SK-MEL-5 (cell line): ENCODE data around the gene PHKA2. TPM values are rescaled to one million over a fixed set of nuclear protein-coding genes. Genes with fewer than 3 reads are reported as not detected.
"Not testable (repeated sequence)": the region's sequence is repeated elsewhere in the genome, so short reads cannot be mapped to it uniquely, and the experiment has no call there.

ENCODE experiments used
- DNase-seq: peaks from one replicate; pipeline ENCODE4 v3.0.0-alpha.2; 2016; ENCODE audit warnings: low read depth, low spot score
- in situ Hi-C: cut with HindIII; loops from 2 replicates; pipeline ENCODE4 v1.10.0; 2016; ENCODE audit warnings: low sequenced_read_pairs, high pct_unique_total_duplicates, low pct_unique_long_range_greater_than_20kb
- total RNA-seq: library from RNA; depleted of rRNA; stranded (reverse); fragments of >200 nt; shearing (Covaris generic); gene quantifications from 2 replicates; pipeline ENCODE4 v1.2.3, GENCODE V29; 2014

The PHKA2 gene
- total RNA-seq, 1 experiment from 2014 or later = 4.3 TPM

- no peak for DNase-seq
- in situ Hi-C loops = no loop called here
Observed at GRCh38 chrX:18985186-18985435, 1.2 kb upstream of the PHKA2 start.

GRCh38 chrX:18984381-18985185 lies 669 bp upstream of the PHKA2 start:
- peak; percentile 81 for DNase-seq
- in situ Hi-C loops = no loop called here

GRCh38 chrX:18981124-18981807 lies 2.6 kb downstream of the PHKA2 start:
- in situ Hi-C loops = no loop called here
- no peak for DNase-seq

GRCh38 chrX:18980262-18980661 lies 3.7 kb downstream of the PHKA2 start:
- DNase-seq, in situ Hi-C loops: not testable (repeated sequence)

- no peak for DNase-seq
- in situ Hi-C loops = no loop called here
Observed at GRCh38 chrX:18974993-18975392, 8.9 kb downstream of the PHKA2 start.

GRCh38 chrX:18973527-18974192 lies 10.3 kb downstream of the PHKA2 start:
- in situ Hi-C loops = no loop called here
- DNase-seq = peak; percentile 43

- no peak for DNase-seq
- in situ Hi-C loops = no loop called here
Observed at GRCh38 chrX:18971506-18971905, 12.4 kb downstream of the PHKA2 start.

- in situ Hi-C loops = no loop called here
- no peak for DNase-seq
Observed at GRCh38 chrX:18970465-18970864, 13.4 kb downstream of the PHKA2 start.

- in situ Hi-C loops = no loop called here
- no peak for DNase-seq
Observed at GRCh38 chrX:18966624-18967023, 17.3 kb downstream of the PHKA2 start.

- DNase-seq = no peak
- in situ Hi-C loops = no loop called here
Observed at GRCh38 chrX:18964901-18965300, 19.0 kb downstream of the PHKA2 start.

GRCh38 chrX:18964026-18964425 lies 19.9 kb downstream of the PHKA2 start:
- in situ Hi-C loops = no loop called here
- DNase-seq = no peak

- in situ Hi-C loops = no loop called here
- DNase-seq = no peak
Observed at GRCh38 chrX:18962329-18962728, 21.6 kb downstream of the PHKA2 start.

GRCh38 chrX:18961686-18962085 lies 22.2 kb downstream of the PHKA2 start:
- DNase-seq = no peak
- in situ Hi-C loops = no loop called here

- in situ Hi-C loops = no loop called here
- DNase-seq = no peak
Observed at GRCh38 chrX:18956303-18957032, 27.4 kb downstream of the PHKA2 start.

- in situ Hi-C loops = no loop called here
- DNase-seq = no peak
Observed at GRCh38 chrX:18955676-18956075, 28.2 kb downstream of the PHKA2 start.

- no peak for DNase-seq
- in situ Hi-C loops = no loop called here
Observed at GRCh38 chrX:18951032-18951431, 32.9 kb downstream of the PHKA2 start.

GRCh38 chrX:18949944-18950301 lies 34.0 kb downstream of the PHKA2 start:
- in situ Hi-C loops = no loop called here
- no peak for DNase-seq

GRCh38 chrX:18949291-18949943 lies 34.5 kb downstream of the PHKA2 start:
- in situ Hi-C loops = no loop called here
- no peak for DNase-seq
